WTC11 (cell line): ENCODE data around the gene DOCK1. TPM values are rescaled to one million over a fixed set of nuclear protein-coding genes. Genes with fewer than 3 reads are reported as not detected.
"Not testable (repeated sequence)": the region's sequence is repeated elsewhere in the genome, so short reads cannot be mapped to it uniquely, and the experiment has no call there.

Experiments
- ATAC-seq: fragments of 200-7000 bp; cut with Tn5 transposase; 2 replicates; pipeline ENCODE4 v1.10.0; 2021; ENCODE audit warnings: mild to moderate bottlenecking, moderate library complexity
- CTCF ChIA-PET: fragments of 300-600 bp; sonication (Branson Sonifier 250); formaldehyde crosslinking; loops from one replicate; lab custom pipeline; 2021; ENCODE audit warnings: antibody characterized with exemption; lab: Charles Lee
- POLR2A ChIA-PET: fragments of 350-600 bp; sonication (Branson Sonifier 250); formaldehyde crosslinking; loops from one replicate; lab custom pipeline; 2021; ENCODE audit warnings: antibody characterized with exemption; lab: Charles Lee
- DNase-seq: peaks from one replicate; pipeline ENCODE4 v3.0.0; 2021; ENCODE audit warnings: low spot score
- H3K27ac Mint-ChIP-seq: 2 replicates; pipeline ENCODE4 v1.8.0; 2021; ENCODE audit warnings: mixed read lengths
- H3K27me3 Mint-ChIP-seq: 2 replicates; pipeline ENCODE4 v1.8.0; 2021; ENCODE audit warnings: low read depth, mild to moderate bottlenecking, moderate library complexity, mixed read lengths
- H3K36me3 Mint-ChIP-seq: 2 replicates; pipeline ENCODE4 v1.8.0; 2021; ENCODE audit warnings: mixed read lengths
- H3K4me1 Mint-ChIP-seq: 2 replicates; pipeline ENCODE4 v1.8.0; 2022; ENCODE audit warnings: mixed read lengths
- H3K4me3 Mint-ChIP-seq: 2 replicates; pipeline ENCODE4 v1.8.0; 2021; ENCODE audit warnings: mild to moderate bottlenecking, moderate library complexity, mixed read lengths
- H3K9me3 Mint-ChIP-seq: 2 replicates; pipeline ENCODE4 v1.8.0; 2021; ENCODE audit warnings: mixed read lengths
- CBFB ChIP-seq: sonication (generic); formaldehyde crosslinking; IDR thresholded peaks from 2 replicates; pipeline ENCODE4 v1.8.1; 2022; ENCODE audit warnings: mild to moderate bottlenecking, low read depth, missing genetic modification reagents
- GABPB1 ChIP-seq: sonication (generic); formaldehyde crosslinking; IDR thresholded peaks from 2 replicates; pipeline ENCODE4 v1.8.1; 2023; ENCODE audit warnings: mild to moderate bottlenecking, missing genetic modification reagents
- HMGA2 ChIP-seq: fragments of 250-450 bp; sonication (Bioruptor Pico); IDR thresholded peaks from 2 replicates; pipeline ENCODE4 v1.4.0; 2021; ENCODE audit warnings: mild to moderate bottlenecking, moderate library complexity
- KAT7 ChIP-seq: sonication (generic); formaldehyde crosslinking; IDR thresholded peaks from 2 replicates; pipeline ENCODE4 v1.8.1; 2023; ENCODE audit warnings: missing genetic modification reagents, mild to moderate bottlenecking, borderline replicate concordance
- MYBL2 ChIP-seq: sonication (generic); formaldehyde crosslinking; IDR thresholded peaks from 2 replicates; pipeline ENCODE4 v1.8.1; 2023; ENCODE audit warnings: mild to moderate bottlenecking, moderate library complexity, missing genetic modification reagents
- TCF7 ChIP-seq: sonication (generic); formaldehyde crosslinking; IDR thresholded peaks from 2 replicates; pipeline ENCODE4 v1.8.0; 2022; ENCODE audit warnings: mild to moderate bottlenecking, low read depth, missing genetic modification reagents, moderate library complexity
- TEAD4 ChIP-seq: sonication (generic); formaldehyde crosslinking; IDR thresholded peaks from 2 replicates; pipeline ENCODE4 v1.8.0; 2022; ENCODE audit warnings: mild to moderate bottlenecking, missing genetic modification reagents
- TP53 ChIP-seq: sonication (generic); formaldehyde crosslinking; IDR thresholded peaks from 2 replicates; pipeline ENCODE4 v1.8.1; 2023; ENCODE audit warnings: mild to moderate bottlenecking, missing genetic modification reagents
- ZBTB21 ChIP-seq: sonication (generic); formaldehyde crosslinking; IDR thresholded peaks from 2 replicates; pipeline ENCODE4 v1.8.1; 2023; ENCODE audit warnings: mild to moderate bottlenecking, missing genetic modification reagents, borderline replicate concordance
- ZNF121 ChIP-seq: sonication (generic); formaldehyde crosslinking; IDR thresholded peaks from 2 replicates; pipeline ENCODE4 v1.8.0; 2023; ENCODE audit warnings: missing genetic modification reagents
- ZNF263 ChIP-seq: sonication (generic); formaldehyde crosslinking; IDR thresholded peaks from 2 replicates; pipeline ENCODE4 v1.8.1; 2022; ENCODE audit warnings: low read depth, mild to moderate bottlenecking, moderate library complexity, missing genetic modification reagents
- total RNA-seq: library from RNA; stranded (reverse); gene quantifications from 3 replicates; pipeline ENCODE4 v1.2.3, GENCODE V29; 2021
- TF ChIP-seq, protein P1 (sequence below): sonication (generic); formaldehyde crosslinking; IDR thresholded peaks from 2 replicates; pipeline ENCODE4 v1.8.1; 2022; ENCODE audit warnings: missing genetic modification reagents, borderline replicate concordance
- TF ChIP-seq, protein P2 (sequence below): sonication (generic); formaldehyde crosslinking; conservative IDR thresholded peaks from 2 replicates; pipeline ENCODE4 v1.8.1; 2023; ENCODE audit warnings: mild to moderate bottlenecking, low read depth, missing genetic modification reagents, moderate library complexity
- TF ChIP-seq, protein P3 (sequence below): fragments of 250-450 bp; sonication (Bioruptor Pico); IDR thresholded peaks from 2 replicates; pipeline ENCODE4 v2.1.2; 2022; ENCODE audit warnings: mild to moderate bottlenecking, moderate library complexity
- TF ChIP-seq, protein P4 (sequence below): fragments of 250-450 bp; sonication (Bioruptor Pico); IDR thresholded peaks from 2 replicates; pipeline ENCODE4 v1.9.0; 2021; ENCODE audit warnings: mild to moderate bottlenecking
- TF ChIP-seq, protein P5 (sequence below): sonication (generic); formaldehyde crosslinking; IDR thresholded peaks from 2 replicates; pipeline ENCODE4 v1.8.0; 2022; ENCODE audit warnings: mild to moderate bottlenecking, missing genetic modification reagents
- TF ChIP-seq, protein P6 (sequence below): sonication (generic); formaldehyde crosslinking; IDR thresholded peaks from 2 replicates; pipeline ENCODE4 v1.8.1; 2022; ENCODE audit warnings: low read depth, mild to moderate bottlenecking, moderate library complexity, missing genetic modification reagents, borderline replicate concordance
- TF ChIP-seq, protein P7 (sequence below): fragments of 250-450 bp; sonication (Bioruptor Pico); IDR thresholded peaks from 2 replicates; pipeline ENCODE4 v1.8.0; 2021; ENCODE audit warnings: mild to moderate bottlenecking
- TF ChIP-seq, protein P8 (sequence below): sonication (generic); formaldehyde crosslinking; IDR thresholded peaks from 2 replicates; pipeline ENCODE4 v1.8.1; 2023; ENCODE audit warnings: mild to moderate bottlenecking, moderate library complexity, missing genetic modification reagents

The DOCK1 gene
- total RNA-seq, 1 experiment from 2014 or later = 52.1 TPM

DNA sequence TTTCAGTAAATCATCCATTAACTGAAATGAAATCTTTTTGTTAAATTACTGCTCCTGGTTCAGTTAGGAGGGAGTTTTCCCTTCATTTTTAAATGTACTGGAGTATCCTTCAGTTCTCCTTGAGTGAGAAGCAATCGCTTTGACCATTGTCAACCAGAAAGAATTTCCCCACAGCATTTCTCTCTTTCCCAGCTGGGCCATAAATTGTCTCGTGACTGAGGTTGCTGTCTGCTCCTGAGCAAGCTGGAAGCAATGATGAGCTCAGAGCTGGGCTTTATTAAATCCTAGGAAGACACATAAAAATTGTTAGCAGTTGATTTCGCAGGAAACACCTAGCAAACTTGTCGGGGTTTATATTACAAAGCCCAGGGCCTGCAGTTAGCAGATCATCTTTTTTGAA lies 393.2 kb downstream of the DOCK1 start:
- ChIA-PET POLR2A (no interaction called here), CTCF (no interaction called here)
- Mint-ChIP-seq H3K9me3 (no peaks in the 10 kb centered on the region), H3K36me3 (no peaks in the 10 kb centered on the region), H3K4me1 (peaks cover 38% of the 10 kb centered on the region), H3K27me3 (no peaks in the 10 kb centered on the region), H3K27ac (no peak overlapping the region), H3K4me3 (no peak overlapping the region)
- DNase-seq (no peak), ATAC-seq (no peak)
- TF ChIP-seq ZBTB21 (CRISPR knock-in tag) = no peak
- TF ChIP-seq ZNF263 = no peak
- TF ChIP-seq, protein P1, sequence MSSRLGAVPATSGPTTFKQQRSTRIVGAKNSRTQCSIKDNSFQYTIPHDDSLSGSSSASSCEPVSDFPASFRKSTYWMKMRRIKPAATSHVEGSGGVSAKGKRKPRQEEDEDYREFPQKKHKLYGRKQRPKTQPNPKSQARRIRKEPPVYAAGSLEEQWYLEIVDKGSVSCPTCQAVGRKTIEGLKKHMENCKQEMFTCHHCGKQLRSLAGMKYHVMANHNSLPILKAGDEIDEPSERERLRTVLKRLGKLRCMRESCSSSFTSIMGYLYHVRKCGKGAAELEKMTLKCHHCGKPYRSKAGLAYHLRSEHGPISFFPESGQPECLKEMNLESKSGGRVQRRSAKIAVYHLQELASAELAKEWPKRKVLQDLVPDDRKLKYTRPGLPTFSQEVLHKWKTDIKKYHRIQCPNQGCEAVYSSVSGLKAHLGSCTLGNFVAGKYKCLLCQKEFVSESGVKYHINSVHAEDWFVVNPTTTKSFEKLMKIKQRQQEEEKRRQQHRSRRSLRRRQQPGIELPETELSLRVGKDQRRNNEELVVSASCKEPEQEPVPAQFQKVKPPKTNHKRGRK = no peak
- TF ChIP-seq CBFB (CRISPR knock-in tag) = no peak
- TF ChIP-seq, protein P2, sequence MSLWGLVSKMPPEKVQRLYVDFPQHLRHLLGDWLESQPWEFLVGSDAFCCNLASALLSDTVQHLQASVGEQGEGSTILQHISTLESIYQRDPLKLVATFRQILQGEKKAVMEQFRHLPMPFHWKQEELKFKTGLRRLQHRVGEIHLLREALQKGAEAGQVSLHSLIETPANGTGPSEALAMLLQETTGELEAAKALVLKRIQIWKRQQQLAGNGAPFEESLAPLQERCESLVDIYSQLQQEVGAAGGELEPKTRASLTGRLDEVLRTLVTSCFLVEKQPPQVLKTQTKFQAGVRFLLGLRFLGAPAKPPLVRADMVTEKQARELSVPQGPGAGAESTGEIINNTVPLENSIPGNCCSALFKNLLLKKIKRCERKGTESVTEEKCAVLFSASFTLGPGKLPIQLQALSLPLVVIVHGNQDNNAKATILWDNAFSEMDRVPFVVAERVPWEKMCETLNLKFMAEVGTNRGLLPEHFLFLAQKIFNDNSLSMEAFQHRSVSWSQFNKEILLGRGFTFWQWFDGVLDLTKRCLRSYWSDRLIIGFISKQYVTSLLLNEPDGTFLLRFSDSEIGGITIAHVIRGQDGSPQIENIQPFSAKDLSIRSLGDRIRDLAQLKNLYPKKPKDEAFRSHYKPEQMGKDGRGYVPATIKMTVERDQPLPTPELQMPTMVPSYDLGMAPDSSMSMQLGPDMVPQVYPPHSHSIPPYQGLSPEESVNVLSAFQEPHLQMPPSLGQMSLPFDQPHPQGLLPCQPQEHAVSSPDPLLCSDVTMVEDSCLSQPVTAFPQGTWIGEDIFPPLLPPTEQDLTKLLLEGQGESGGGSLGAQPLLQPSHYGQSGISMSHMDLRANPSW (CRISPR knock-in tag) = no peak
- TF ChIP-seq, protein P3, sequence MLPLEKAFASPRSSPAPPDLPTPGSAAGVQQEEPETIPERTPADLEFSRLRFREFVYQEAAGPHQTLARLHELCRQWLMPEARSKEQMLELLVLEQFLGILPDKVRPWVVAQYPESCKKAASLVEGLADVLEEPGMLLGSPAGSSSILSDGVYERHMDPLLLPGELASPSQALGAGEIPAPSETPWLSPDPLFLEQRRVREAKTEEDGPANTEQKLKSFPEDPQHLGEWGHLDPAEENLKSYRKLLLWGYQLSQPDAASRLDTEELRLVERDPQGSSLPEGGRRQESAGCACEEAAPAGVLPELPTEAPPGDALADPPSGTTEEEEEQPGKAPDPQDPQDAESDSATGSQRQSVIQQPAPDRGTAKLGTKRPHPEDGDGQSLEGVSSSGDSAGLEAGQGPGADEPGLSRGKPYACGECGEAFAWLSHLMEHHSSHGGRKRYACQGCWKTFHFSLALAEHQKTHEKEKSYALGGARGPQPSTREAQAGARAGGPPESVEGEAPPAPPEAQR (CRISPR knock-in tag) = no peak
- no peak for TF ChIP-seq TCF7 (CRISPR knock-in tag)
- TF ChIP-seq GABPB1 = no peak
- no peak for TF ChIP-seq ZNF121 (CRISPR knock-in tag)
- TF ChIP-seq, protein P4, sequence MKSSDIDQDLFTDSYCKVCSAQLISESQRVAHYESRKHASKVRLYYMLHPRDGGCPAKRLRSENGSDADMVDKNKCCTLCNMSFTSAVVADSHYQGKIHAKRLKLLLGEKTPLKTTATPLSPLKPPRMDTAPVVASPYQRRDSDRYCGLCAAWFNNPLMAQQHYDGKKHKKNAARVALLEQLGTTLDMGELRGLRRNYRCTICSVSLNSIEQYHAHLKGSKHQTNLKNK = no peak
- no peak for TF ChIP-seq TP53 (CRISPR knock-in tag)
- no peak for TF ChIP-seq TEAD4 (CRISPR knock-in tag)
- TF ChIP-seq MYBL2 (CRISPR knock-in tag) = no peak
- TF ChIP-seq, protein P5, sequence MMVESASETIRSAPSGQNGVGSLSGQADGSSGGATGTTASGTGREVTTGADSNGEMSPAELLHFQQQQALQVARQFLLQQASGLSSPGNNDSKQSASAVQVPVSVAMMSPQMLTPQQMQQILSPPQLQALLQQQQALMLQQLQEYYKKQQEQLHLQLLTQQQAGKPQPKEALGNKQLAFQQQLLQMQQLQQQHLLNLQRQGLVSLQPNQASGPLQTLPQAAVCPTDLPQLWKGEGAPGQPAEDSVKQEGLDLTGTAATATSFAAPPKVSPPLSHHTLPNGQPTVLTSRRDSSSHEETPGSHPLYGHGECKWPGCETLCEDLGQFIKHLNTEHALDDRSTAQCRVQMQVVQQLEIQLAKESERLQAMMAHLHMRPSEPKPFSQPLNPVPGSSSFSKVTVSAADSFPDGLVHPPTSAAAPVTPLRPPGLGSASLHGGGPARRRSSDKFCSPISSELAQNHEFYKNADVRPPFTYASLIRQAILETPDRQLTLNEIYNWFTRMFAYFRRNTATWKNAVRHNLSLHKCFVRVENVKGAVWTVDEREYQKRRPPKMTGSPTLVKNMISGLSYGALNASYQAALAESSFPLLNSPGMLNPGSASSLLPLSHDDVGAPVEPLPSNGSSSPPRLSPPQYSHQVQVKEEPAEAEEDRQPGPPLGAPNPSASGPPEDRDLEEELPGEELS (CRISPR knock-in tag) = no peak
- TF ChIP-seq, protein P6, sequence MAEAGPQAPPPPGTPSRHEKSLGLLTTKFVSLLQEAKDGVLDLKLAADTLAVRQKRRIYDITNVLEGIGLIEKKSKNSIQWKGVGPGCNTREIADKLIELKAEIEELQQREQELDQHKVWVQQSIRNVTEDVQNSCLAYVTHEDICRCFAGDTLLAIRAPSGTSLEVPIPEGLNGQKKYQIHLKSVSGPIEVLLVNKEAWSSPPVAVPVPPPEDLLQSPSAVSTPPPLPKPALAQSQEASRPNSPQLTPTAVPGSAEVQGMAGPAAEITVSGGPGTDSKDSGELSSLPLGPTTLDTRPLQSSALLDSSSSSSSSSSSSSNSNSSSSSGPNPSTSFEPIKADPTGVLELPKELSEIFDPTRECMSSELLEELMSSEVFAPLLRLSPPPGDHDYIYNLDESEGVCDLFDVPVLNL = no peak
- TF ChIP-seq, protein P7, sequence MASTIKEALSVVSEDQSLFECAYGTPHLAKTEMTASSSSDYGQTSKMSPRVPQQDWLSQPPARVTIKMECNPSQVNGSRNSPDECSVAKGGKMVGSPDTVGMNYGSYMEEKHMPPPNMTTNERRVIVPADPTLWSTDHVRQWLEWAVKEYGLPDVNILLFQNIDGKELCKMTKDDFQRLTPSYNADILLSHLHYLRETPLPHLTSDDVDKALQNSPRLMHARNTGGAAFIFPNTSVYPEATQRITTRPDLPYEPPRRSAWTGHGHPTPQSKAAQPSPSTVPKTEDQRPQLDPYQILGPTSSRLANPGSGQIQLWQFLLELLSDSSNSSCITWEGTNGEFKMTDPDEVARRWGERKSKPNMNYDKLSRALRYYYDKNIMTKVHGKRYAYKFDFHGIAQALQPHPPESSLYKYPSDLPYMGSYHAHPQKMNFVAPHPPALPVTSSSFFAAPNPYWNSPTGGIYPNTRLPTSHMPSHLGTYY (CRISPR knock-in tag) = no peak
- no peak for TF ChIP-seq HMGA2
- TF ChIP-seq, protein P8, sequence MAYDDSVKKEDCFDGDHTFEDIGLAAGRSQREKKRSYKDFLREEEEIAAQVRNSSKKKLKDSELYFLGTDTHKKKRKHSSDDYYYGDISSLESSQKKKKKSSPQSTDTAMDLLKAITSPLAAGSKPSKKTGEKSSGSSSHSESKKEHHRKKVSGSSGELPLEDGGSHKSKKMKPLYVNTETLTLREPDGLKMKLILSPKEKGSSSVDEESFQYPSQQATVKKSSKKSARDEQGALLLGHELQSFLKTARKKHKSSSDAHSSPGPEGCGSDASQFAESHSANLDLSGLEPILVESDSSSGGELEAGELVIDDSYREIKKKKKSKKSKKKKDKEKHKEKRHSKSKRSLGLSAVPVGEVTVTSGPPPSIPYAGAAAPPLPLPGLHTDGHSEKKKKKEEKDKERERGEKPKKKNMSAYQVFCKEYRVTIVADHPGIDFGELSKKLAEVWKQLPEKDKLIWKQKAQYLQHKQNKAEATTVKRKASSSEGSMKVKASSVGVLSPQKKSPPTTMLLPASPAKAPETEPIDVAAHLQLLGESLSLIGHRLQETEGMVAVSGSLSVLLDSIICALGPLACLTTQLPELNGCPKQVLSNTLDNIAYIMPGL (CRISPR knock-in tag) = no peak
- TF ChIP-seq KAT7 (CRISPR knock-in tag) = no peak

DNA sequence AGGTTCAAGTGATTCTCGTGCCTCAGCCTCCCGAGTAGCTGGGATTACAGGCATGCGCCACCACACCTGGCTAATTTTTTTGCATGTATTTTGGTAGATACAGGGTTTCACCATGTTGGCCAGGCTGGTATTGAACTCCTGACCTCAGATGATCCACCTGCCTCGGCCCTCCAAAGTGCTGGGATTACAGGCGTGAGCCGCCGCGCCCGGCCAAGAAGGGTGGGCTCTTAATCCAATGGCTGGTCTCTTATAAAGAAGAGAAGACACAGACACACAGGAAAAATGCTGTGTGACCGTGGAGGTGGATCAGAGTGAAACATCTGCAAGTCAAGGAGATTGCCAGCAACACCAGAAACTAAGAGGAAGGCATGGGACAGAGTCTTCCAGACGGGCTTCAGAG lies 394.0 kb downstream of the DOCK1 start:
- CTCF ChIA-PET, H3K27ac Mint-ChIP-seq, H3K4me3 Mint-ChIP-seq, H3K9me3 Mint-ChIP-seq, DNase-seq, H3K36me3 Mint-ChIP-seq, ATAC-seq, POLR2A ChIA-PET, H3K27me3 Mint-ChIP-seq: not testable (repeated sequence)
- H3K4me1 Mint-ChIP-seq = peaks cover 45% of the 10 kb centered on the region
